H1 (cell line): Measurements from ENCODE around the gene A3GALT2. TPM values are rescaled to one million over a fixed set of nuclear protein-coding genes. Genes with fewer than 3 reads are reported as not detected.

Source experiments
- ATF2 ChIP-seq: IDR thresholded peaks from 2 replicates; pipeline ENCODE4 v1.6.1; 2012; ENCODE audit warnings: low read length, inconsistent platforms
- BCL11A ChIP-seq, 2 experiments: IDR thresholded peaks; one replicate each; pipeline ENCODE4 v1.6.1; 2011; ENCODE audit warnings: low read depth in 2 of 2, low read length in 2 of 2, mild to moderate bottlenecking in 2 of 2
- CBX5 ChIP-seq: fragments of 300-800, 300-1000 bp; sonication (generic); IDR thresholded peaks from 2 replicates; pipeline ENCODE4 v1.7.1; 2016; ENCODE audit warnings: antibody characterized with exemption, low read length, low read depth
- CEBPB ChIP-seq: IDR thresholded peaks from 2 replicates; pipeline ENCODE4 v1.6.1; 2012; ENCODE audit warnings: low read depth, low read length
- CHD1 ChIP-seq: IDR thresholded peaks from 2 replicates; pipeline ENCODE4 v1.6.1; 2012; ENCODE audit warnings: low read depth, low read length, improper control_type of control experiment
- CREB1 ChIP-seq: IDR thresholded peaks from 2 replicates; pipeline ENCODE4 v1.6.1; 2012; ENCODE audit warnings: inconsistent platforms
- EP300 ChIP-seq, 2 experiments: IDR thresholded peaks; 1 replicate in 1 of 2; 2 replicates in 1 of 2; pipeline ENCODE4 v1.6.1; 2011 to 2012; ENCODE audit warnings: low read depth in 2 of 2, low read length in 2 of 2, mild to moderate bottlenecking in 2 of 2, borderline replicate concordance in 1 of 2, inconsistent platforms in 1 of 2, moderate library complexity in 1 of 2
- HDAC2 ChIP-seq, 2 experiments: fragments of 300-600 bp in 1 of 2; sonication (generic) in 1 of 2; IDR thresholded peaks; 2 replicates each; pipeline ENCODE4 v1.6.1; 2011 to 2012; ENCODE audit warnings: low read depth in 2 of 2, low read length in 2 of 2, mild to moderate bottlenecking in 2 of 2, moderate library complexity in 2 of 2, borderline replicate concordance in 1 of 2, inconsistent platforms in 1 of 2
- HDAC6 ChIP-seq: IDR thresholded peaks from one replicate; pipeline ENCODE4 v1.7.1; 2012; ENCODE audit warnings: low read depth, mild to moderate bottlenecking, inconsistent platforms, low read length, moderate library complexity
- KDM1A ChIP-seq: fragments of 200-600, 300-600 bp; sonication (generic); IDR thresholded peaks from 2 replicates; pipeline ENCODE4 v1.7.1; 2016; ENCODE audit warnings: mild to moderate bottlenecking, low read length, borderline replicate concordance
- NANOG ChIP-seq: IDR thresholded peaks from 2 replicates; pipeline ENCODE4 v1.6.1; 2011; ENCODE audit warnings: low read length, low read depth, mild to moderate bottlenecking, inconsistent platforms; ENCODE audit not compliant: insufficient read depth, poor library complexity, severe bottlenecking
- NRF1 ChIP-seq: IDR thresholded peaks from 2 replicates; pipeline ENCODE4 v1.6.1; 2011; ENCODE audit warnings: mild to moderate bottlenecking, low read depth, low read length, improper control_type of control experiment
- POLR2A ChIP-seq, 2 experiments: IDR thresholded peaks; 1 replicate in 1 of 2; 2 replicates in 1 of 2; pipeline ENCODE4 v1.6.1; 2011; ENCODE audit warnings: low read depth in 2 of 2, low read length in 2 of 2, mild to moderate bottlenecking in 2 of 2; ENCODE audit errors: control extremely low read depth in 1 of 2
- POLR2AphosphoS5 ChIP-seq: IDR thresholded peaks from 2 replicates; pipeline ENCODE4 v1.6.1; 2011; ENCODE audit warnings: low read depth, low read length
- RBBP5 ChIP-seq: IDR thresholded peaks from 2 replicates; pipeline ENCODE4 v1.7.1; 2012; ENCODE audit warnings: low read depth, mild to moderate bottlenecking, inconsistent platforms, low read length, moderate library complexity, borderline replicate concordance
- RFX5 ChIP-seq: IDR thresholded peaks from 2 replicates; pipeline ENCODE4 v1.6.1; 2011; ENCODE audit warnings: low read depth, low read length, improper control_type of control experiment, borderline replicate concordance
- RNF2 ChIP-seq: fragments of 200-900, 300-1000 bp; sonication (generic); IDR thresholded peaks from 2 replicates; pipeline ENCODE4 v1.7.1; 2016; ENCODE audit warnings: borderline replicate concordance, low read depth, mild to moderate bottlenecking, antibody characterized with exemption, low read length; ENCODE audit not compliant: poor library complexity, severe bottlenecking; ENCODE audit errors: missing control alignments
- SRF ChIP-seq: IDR thresholded peaks from 2 replicates; pipeline ENCODE4 v1.6.1; 2011; ENCODE audit warnings: mild to moderate bottlenecking, low read depth, low read length, moderate library complexity
- TBP ChIP-seq: IDR thresholded peaks from 2 replicates; pipeline ENCODE4 v1.6.1; 2011; ENCODE audit warnings: low read depth, low read length, improper control_type of control experiment
- TCF12 ChIP-seq: IDR thresholded peaks from 2 replicates; pipeline ENCODE4 v1.6.1; 2011; ENCODE audit warnings: low read depth, mild to moderate bottlenecking, low read length
- USF2 ChIP-seq: IDR thresholded peaks from 2 replicates; pipeline ENCODE4 v1.6.1; 2011; ENCODE audit warnings: low read length, improper control_type of control experiment
- polyA plus RNA-seq, 7 experiments: library from polyadenylated mRNA; depleted of rRNA in 3 of 7; stranded (reverse) in 5 of 7; unstranded in 2 of 7; fragments of >200 nt in 5 of 7; fragments of 200-250 nt in 2 of 7; gene quantifications; 1 replicate in 5 of 7; 2 replicates in 1 of 7; 4 replicates in 1 of 7; pipeline versions ENCODE4 v1.2.1 to v1.2.3, GENCODE V29; 2011 to 2013; ENCODE audit warnings: missing spikeins in 2 of 7, mixed read lengths in 2 of 7
- total RNA-seq: library from RNA; stranded (reverse); fragmentation: NEBNext Ultra II Directional; extraction: Animal tissue kit (Norgen Biotek cat#: 25700); gene quantifications from 2 replicates; pipeline ENCODE4 v1.2.1, GENCODE V29; 2021

A3GALT2 gene
- total and polyA plus RNA-seq, 2 of the 8 experiments (the other 6 are each of a cell fraction or from before 2014, with no cell fraction given): not detected

- TF ChIP-seq RNF2 (peak; percentile 56), TCF12 (no peak), CHD1 (no peak), RBBP5 (no peak), HDAC6 (no peak), CREB1 (no peak; the same call in 1 of the 2 replicates), EP300 (IDR thresholded peaks at IDR 0.05; ENCODE audit: borderline replicate concordance in 1 of 2, low read depth in 2 of 2, low read length in 2 of 2) (no peak), SRF (no peak), TBP (no peak), ATF2 (no peak), CEBPB (no peak), BCL11A (IDR thresholded peaks at IDR 0.05; ENCODE audit: low read depth in 2 of 2, low read length in 2 of 2) (no peak), KDM1A (0 out of 2 replicates have a peak, but pooled peaks have one; percentile 11), NRF1 (no peak), POLR2A (IDR thresholded peaks at IDR 0.05; ENCODE audit: control extremely low read depth in 1 of 2, low read depth in 2 of 2, low read length in 2 of 2) (no peak), RFX5 (no peak), POLR2AphosphoS5 (no peak), NANOG (no peak), HDAC2 (IDR thresholded peaks at IDR 0.05; ENCODE audit: borderline replicate concordance in 1 of 2, low read depth in 2 of 2, low read length in 2 of 2) (no peak), USF2 (no peak), CBX5 (no peak)
These were observed 14.0 kb downstream of the A3GALT2 start (continued) for GRCh38 chr1:33306653-33307493.
